ENCODE results near the gene IFI27. TPM values are rescaled to one million over a fixed set of nuclear protein-coding genes. Genes with fewer than 3 reads are reported as not detected.

Gene IFI27
- total RNA-seq, 1 experiment from 2014 or later: 57.0 TPM

DNA sequence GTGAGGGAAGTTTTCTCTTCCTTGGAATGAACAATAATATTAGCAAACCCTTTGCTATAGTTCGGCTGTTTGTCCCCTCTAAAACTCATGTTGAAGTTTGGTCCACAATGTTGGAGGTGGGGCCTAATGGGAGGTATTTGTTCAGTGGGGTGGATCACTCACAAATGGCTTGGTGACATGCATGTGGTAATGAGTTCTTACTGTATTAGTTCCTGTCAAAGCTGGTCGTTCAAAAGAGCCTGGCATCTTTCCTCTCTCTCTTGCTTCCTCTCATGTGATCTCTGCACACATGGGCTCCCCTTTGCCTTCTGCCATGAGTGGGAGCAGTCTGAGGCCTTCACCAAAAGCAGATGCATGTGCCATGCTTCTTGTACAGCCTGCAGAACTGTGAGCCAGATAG, 50.5 kb downstream of the IFI27 start:
- no peaks in the 10 kb centered on the region for H3K27me3 ChIP-seq
- no peak overlapping the region for H3K4me3 ChIP-seq
- no peaks in the 10 kb centered on the region for H3K36me3 ChIP-seq
- H3K9me3 ChIP-seq: no peaks in the 10 kb centered on the region
- no peak for DNase-seq

GRCh38 chr14:94161981-94162380, 51.4 kb downstream of the IFI27 start:
- DNase-seq: no peak
- Histone ChIP-seq H3K9me3 (no peaks in the 10 kb centered on the region), H3K4me3 (no peak overlapping the region), H3K27me3 (no peaks in the 10 kb centered on the region), H3K36me3 (no peaks in the 10 kb centered on the region)

GRCh38 chr14:94162466-94162865, 51.9 kb downstream of the IFI27 start:
- Histone ChIP-seq H3K36me3 (no peaks in the 10 kb centered on the region), H3K4me3 (no peak overlapping the region), H3K27me3 (no peaks in the 10 kb centered on the region), H3K9me3 (no peaks in the 10 kb centered on the region)
- DNase-seq: no peak

DNA sequence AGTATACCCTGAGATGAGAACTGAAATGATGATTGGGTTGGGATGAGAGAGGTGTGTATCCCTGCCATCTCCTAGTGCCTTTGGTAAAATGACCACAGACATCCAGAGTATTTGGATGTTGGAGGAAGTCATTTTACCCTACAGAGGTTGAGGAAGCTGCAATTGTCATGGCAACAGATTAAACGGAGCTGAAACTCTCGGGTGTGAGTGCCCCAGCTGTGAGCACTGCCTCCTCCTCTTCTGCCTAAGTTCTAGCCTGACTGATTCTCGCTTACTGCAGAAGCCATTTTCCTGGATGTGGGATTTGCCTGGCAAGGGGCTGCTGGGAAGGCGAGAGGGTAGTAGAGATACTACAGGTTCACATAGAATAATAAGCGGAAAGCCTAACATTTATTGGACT, 53.3 kb downstream of the IFI27 start:
- H3K4me3 ChIP-seq: no peak overlapping the region

GRCh38 chr14:94164685-94165431, 54.3 kb downstream of the IFI27 start:
- Histone ChIP-seq H3K4me3 (no peak overlapping the region), H3K27me3 (no peaks in the 10 kb centered on the region), H3K36me3 (no peaks in the 10 kb centered on the region), H3K9me3 (no peaks in the 10 kb centered on the region)
- DNase-seq: no peak

More for the DNA sequence above, 53.3 kb downstream of the IFI27 start:
- no peak for DNase-seq
- Histone ChIP-seq H3K27me3 (no peaks in the 10 kb centered on the region), H3K9me3 (no peaks in the 10 kb centered on the region), H3K36me3 (no peaks in the 10 kb centered on the region)

DNA sequence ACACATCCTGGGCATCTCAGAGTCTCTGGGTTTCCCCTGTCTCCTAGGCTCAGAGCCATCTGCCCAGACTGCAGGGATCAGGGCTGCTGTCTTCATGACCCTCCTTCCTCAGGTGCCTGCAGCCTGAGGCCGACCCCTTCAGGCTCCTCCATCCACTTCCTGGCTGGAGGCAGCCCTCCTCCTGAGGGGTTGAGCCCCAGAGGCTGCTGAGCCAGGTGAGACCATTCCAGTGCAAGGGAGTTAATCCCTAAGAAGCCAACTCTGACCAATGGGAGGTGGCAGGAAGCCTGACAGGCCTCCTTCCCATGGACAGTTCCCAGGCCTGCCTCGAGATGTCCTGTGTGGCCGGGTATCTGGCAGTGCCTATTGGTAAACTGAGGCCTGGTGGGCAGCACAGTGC, 55.2 kb downstream of the IFI27 start:
- Histone ChIP-seq H3K27me3 (no peaks in the 10 kb centered on the region), H3K4me3 (no peak overlapping the region), H3K36me3 (no peaks in the 10 kb centered on the region), H3K9me3 (no peaks in the 10 kb centered on the region)
- no peak for DNase-seq

Other genes with a start within 250 kb of the IFI27 start
- gene FAM181A, start 183.4 kb upstream of the IFI27 start, total RNA-seq (2014; rRNA removed; shearing (Covaris generic); ENCODE audit: low replicate concordance): not detected in 2 replicates
- gene ASB2, start 134.2 kb upstream of the IFI27 start, total RNA-seq (2014; rRNA removed; shearing (Covaris generic); ENCODE audit: low replicate concordance): not detected in 2 replicates
- gene CCDC197, start 113.4 kb upstream of the IFI27 start, total RNA-seq (2014; rRNA removed; shearing (Covaris generic); ENCODE audit: low replicate concordance): not detected in 2 replicates
- 0.63 and 1.2 TPM in 2 replicates for gene OTUB2, start 84.4 kb upstream of the IFI27 start, total RNA-seq (2014; rRNA removed; shearing (Covaris generic); ENCODE audit: low replicate concordance)
- gene DDX24, start 29.5 kb upstream of the IFI27 start, total RNA-seq (2014; rRNA removed; shearing (Covaris generic); ENCODE audit: low replicate concordance): 83.6 and 92.6 TPM in 2 replicates
- 1.5 and 16.5 TPM in 2 replicates for gene IFI27L1, start 29.4 kb upstream of the IFI27 start, total RNA-seq (2014; rRNA removed; shearing (Covaris generic); ENCODE audit: low replicate concordance)
- 21.0 and 62.6 TPM in 2 replicates for gene IFI27L2, start 18.9 kb downstream of the IFI27 start, total RNA-seq (2014; rRNA removed; shearing (Covaris generic); ENCODE audit: low replicate concordance)
- gene PPP4R4, start 63.6 kb downstream of the IFI27 start, total RNA-seq (2014; rRNA removed; shearing (Covaris generic); ENCODE audit: low replicate concordance): 0.23 TPM in 1 of 2 replicates, not detected in the other
- gene SERPINA10, start 182.5 kb downstream of the IFI27 start, total RNA-seq (2014; rRNA removed; shearing (Covaris generic); ENCODE audit: low replicate concordance): not detected in 2 replicates
- not detected in 2 replicates for gene SERPINA6, start 212.6 kb downstream of the IFI27 start, total RNA-seq (2014; rRNA removed; shearing (Covaris generic); ENCODE audit: low replicate concordance)